MCF 10A (cell line): ENCODE results near the gene KIF26A. TPM values are rescaled to one million over a fixed set of nuclear protein-coding genes. Genes with fewer than 3 reads are reported as not detected.

ENCODE experiments used
- BruUV-seq: library from RNA; stranded (reverse); fragments of 400-500 nt; replicated peaks from 2 replicates; lab custom pipeline; 2021; lab: Mats Ljungman, UMichigan
- CTCF ChIA-PET: fragments of 300-600 bp; sonication (Branson Sonifier 250); formaldehyde crosslinking; extraction: SDS; loops from one replicate; lab custom pipeline; 2021; ENCODE audit warnings: antibody characterized with exemption, inconsistent platforms; lab: Yijun Ruan, JAX
- POLR2A ChIA-PET: fragments of 300-600, 350-650 bp; sonication (Branson Sonifier 250); formaldehyde crosslinking; extraction: SDS; loops from one replicate; lab custom pipeline; 2020; ENCODE audit warnings: antibody characterized with exemption, inconsistent platforms; lab: Yijun Ruan, JAX
- DNase-seq: peaks from one replicate; pipeline ENCODE4 v3.0.0-alpha.2; 2018; ENCODE audit not compliant: unreplicated experiment
- H3K27ac Mint-ChIP-seq: one replicate; pipeline ENCODE4 v1.8.0; 2022; ENCODE audit warnings: mild to moderate bottlenecking, low read depth, mixed read lengths; ENCODE audit not compliant: unreplicated experiment
- H3K27me3 Mint-ChIP-seq: one replicate; pipeline ENCODE4 v1.8.0; 2022; ENCODE audit warnings: mixed read lengths; ENCODE audit not compliant: insufficient read depth, unreplicated experiment
- H3K36me3 Mint-ChIP-seq: one replicate; pipeline ENCODE4 v1.8.0; 2022; ENCODE audit warnings: mild to moderate bottlenecking, moderate library complexity, mixed read lengths; ENCODE audit not compliant: insufficient read depth, unreplicated experiment
- H3K4me1 Mint-ChIP-seq: one replicate; pipeline ENCODE4 v1.8.0; 2022; ENCODE audit warnings: mixed read lengths; ENCODE audit not compliant: insufficient read depth, unreplicated experiment
- H3K4me3 Mint-ChIP-seq: one replicate; pipeline ENCODE4 v1.8.0; 2022; ENCODE audit warnings: mild to moderate bottlenecking, moderate library complexity, mixed read lengths; ENCODE audit not compliant: unreplicated experiment
- H3K9me3 Mint-ChIP-seq: one replicate; pipeline ENCODE4 v1.8.0; 2022; ENCODE audit warnings: mixed read lengths; ENCODE audit not compliant: unreplicated experiment
- intact Hi-C: fragments of 100-400 bp; cut with micrococcal nuclease; formaldehyde crosslinking; loops from 2 replicates; pipeline ENCODE4 v1.14.1; 2022
- total RNA-seq: library from RNA; stranded (reverse); gene quantifications from 2 replicates; pipeline ENCODE4 v1.2.3, GENCODE V29; 2022
- TF ChIP-seq, protein P1 (sequence below): fragments of 200-600 bp; IDR thresholded peaks from one replicate; pipeline ENCODE4 v1.8.0; 2022; ENCODE audit warnings: antibody characterized with exemption, mild to moderate bottlenecking; ENCODE audit not compliant: unreplicated experiment

The KIF26A gene
- total RNA-seq, 1 experiment from 2014 or later, result 0.26 TPM

DNA sequence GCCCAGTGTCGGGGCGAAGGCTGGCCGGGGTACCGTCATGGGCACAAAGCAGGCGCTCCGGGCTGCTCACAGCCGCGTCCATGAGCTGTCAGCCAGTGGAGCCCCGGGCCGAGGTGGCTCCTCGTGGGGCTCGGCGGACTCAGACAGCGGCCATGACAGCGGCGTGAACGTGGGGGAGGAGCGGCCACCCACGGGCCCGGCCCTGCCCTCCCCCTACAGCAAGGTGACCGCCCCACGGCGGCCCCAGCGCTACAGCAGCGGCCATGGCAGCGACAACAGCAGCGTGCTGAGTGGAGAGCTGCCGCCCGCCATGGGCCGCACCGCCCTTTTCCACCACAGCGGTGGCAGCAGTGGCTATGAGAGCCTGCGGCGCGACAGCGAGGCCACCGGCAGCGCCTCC, 39.0 kb downstream of the KIF26A start:
- intact Hi-C loops, result no loop called here
- no peaks in the 10 kb centered on the region for H3K9me3 Mint-ChIP-seq
- H3K4me1 Mint-ChIP-seq, result no peaks in the 10 kb centered on the region
- no peak for DNase-seq
- POLR2A ChIA-PET, result no interaction called here
- no peaks in the 10 kb centered on the region for H3K27me3 Mint-ChIP-seq
- H3K36me3 Mint-ChIP-seq, result no peaks in the 10 kb centered on the region
- BruUV-seq, result no TSS peak
- H3K4me3 Mint-ChIP-seq, result no peak overlapping the region
- TF ChIP-seq, protein P1, sequence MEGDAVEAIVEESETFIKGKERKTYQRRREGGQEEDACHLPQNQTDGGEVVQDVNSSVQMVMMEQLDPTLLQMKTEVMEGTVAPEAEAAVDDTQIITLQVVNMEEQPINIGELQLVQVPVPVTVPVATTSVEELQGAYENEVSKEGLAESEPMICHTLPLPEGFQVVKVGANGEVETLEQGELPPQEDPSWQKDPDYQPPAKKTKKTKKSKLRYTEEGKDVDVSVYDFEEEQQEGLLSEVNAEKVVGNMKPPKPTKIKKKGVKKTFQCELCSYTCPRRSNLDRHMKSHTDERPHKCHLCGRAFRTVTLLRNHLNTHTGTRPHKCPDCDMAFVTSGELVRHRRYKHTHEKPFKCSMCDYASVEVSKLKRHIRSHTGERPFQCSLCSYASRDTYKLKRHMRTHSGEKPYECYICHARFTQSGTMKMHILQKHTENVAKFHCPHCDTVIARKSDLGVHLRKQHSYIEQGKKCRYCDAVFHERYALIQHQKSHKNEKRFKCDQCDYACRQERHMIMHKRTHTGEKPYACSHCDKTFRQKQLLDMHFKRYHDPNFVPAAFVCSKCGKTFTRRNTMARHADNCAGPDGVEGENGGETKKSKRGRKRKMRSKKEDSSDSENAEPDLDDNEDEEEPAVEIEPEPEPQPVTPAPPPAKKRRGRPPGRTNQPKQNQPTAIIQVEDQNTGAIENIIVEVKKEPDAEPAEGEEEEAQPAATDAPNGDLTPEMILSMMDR, result no peak
- H3K27ac Mint-ChIP-seq, result no peak overlapping the region
- CTCF ChIA-PET, result interaction anchor here (0.6 kb wide), 1 partner anchor 279 kb away, joined by 4 read pairs; no protein-coding TSS in a partner anchor

GRCh38 chr14:104178279-104178678, 39.9 kb downstream of the KIF26A start:
- H3K4me1 Mint-ChIP-seq, result no peaks in the 10 kb centered on the region
- ChIA-PET POLR2A (no interaction called here), CTCF (no interaction called here)
- no TSS peak for BruUV-seq
- H3K36me3 Mint-ChIP-seq, result no peaks in the 10 kb centered on the region
- H3K4me3 Mint-ChIP-seq, result no peak overlapping the region
- H3K27me3 Mint-ChIP-seq, result no peaks in the 10 kb centered on the region
- H3K27ac Mint-ChIP-seq, result no peak overlapping the region
- DNase-seq, result no peak
- intact Hi-C loops, result no loop called here
- no peaks in the 10 kb centered on the region for H3K9me3 Mint-ChIP-seq
- TF ChIP-seq, protein P1, result no peak

- Mint-ChIP-seq H3K27me3 (no peaks in the 10 kb centered on the region), H3K9me3 (no peaks in the 10 kb centered on the region), H3K27ac (no peak overlapping the region), H3K36me3 (no peaks in the 10 kb centered on the region), H3K4me1 (no peaks in the 10 kb centered on the region), H3K4me3 (no peak overlapping the region)
- intact Hi-C loops, result no loop called here
- DNase-seq, result no peak
- no TSS peak for BruUV-seq
- CTCF ChIA-PET, result no interaction called here
- POLR2A ChIA-PET, result no interaction called here
- TF ChIP-seq, protein P1, result no peak
These were observed 40.7 kb downstream of the KIF26A start for GRCh38 chr14:104179126-104179525.

GRCh38 chr14:104179564-104180129, 41.3 kb downstream of the KIF26A start:
- Mint-ChIP-seq H3K4me3 (no peak overlapping the region), H3K27me3 (no peaks in the 10 kb centered on the region), H3K9me3 (no peaks in the 10 kb centered on the region), H3K4me1 (no peaks in the 10 kb centered on the region), H3K27ac (no peak overlapping the region), H3K36me3 (no peaks in the 10 kb centered on the region)
- BruUV-seq, result no TSS peak
- POLR2A ChIA-PET, result no interaction called here
- intact Hi-C loops, result no loop called here
- CTCF ChIA-PET, result no interaction called here
- no peak for DNase-seq
- TF ChIP-seq, protein P1, result no peak
